WTC11 (cell line): ENCODE results near the gene CRYZ.

Experiments used
- CTCF ChIP-seq: fragments of 200-600 bp; IDR thresholded peaks from 2 replicates; pipeline ENCODE4 v1.8.0; 2022; ENCODE audit warnings: antibody characterized with exemption
- RELA ChIP-seq: sonication (generic); formaldehyde crosslinking; IDR thresholded peaks from 2 replicates; pipeline ENCODE4 v1.8.1; 2022; ENCODE audit warnings: missing genetic modification reagents, mild to moderate bottlenecking, borderline replicate concordance
- SMAD3 ChIP-seq: sonication (generic); formaldehyde crosslinking; IDR thresholded peaks from 2 replicates; pipeline ENCODE4 v1.8.0; 2022; ENCODE audit warnings: missing genetic modification reagents, mild to moderate bottlenecking, borderline replicate concordance

GRCh38 chr1:74772945-74773344 lies 40.1 kb upstream of the CRYZ start:
- TF ChIP-seq RELA (CRISPR knock-in tag) (no peak), SMAD3 (no peak), CTCF (no peak)
